ENCODE results near the gene TRPV4.
"Not testable (repeated sequence)": the region's sequence is repeated elsewhere in the genome, so short reads cannot be mapped to it uniquely, and the experiment has no call there.

The TRPV4 gene

GRCh38 chr12:109858764-109859163 lies 25.6 kb upstream of the TRPV4 start:
- no peak for DNase-seq

- no peak for DNase-seq
These were observed 24.5 kb upstream of the TRPV4 start for GRCh38 chr12:109857715-109858114.

GRCh38 chr12:109855377-109855776 lies 22.2 kb upstream of the TRPV4 start:
- DNase-seq, result no peak

GRCh38 chr12:109850518-109850917 lies 17.3 kb upstream of the TRPV4 start:
- DNase-seq, result not testable (repeated sequence)

- no peak for DNase-seq
These were observed 14.0 kb upstream of the TRPV4 start for GRCh38 chr12:109847142-109847735.

- no peak for DNase-seq
These were observed 12.6 kb upstream of the TRPV4 start for GRCh38 chr12:109845824-109846205.

- DNase-seq, result peak; percentile 80
These were observed 12.0 kb upstream of the TRPV4 start for GRCh38 chr12:109844983-109845823.

- DNase-seq, result no peak
These were observed 10.9 kb upstream of the TRPV4 start for GRCh38 chr12:109844091-109844490.

- no peak for DNase-seq
These were observed 8.8 kb upstream of the TRPV4 start for GRCh38 chr12:109842021-109842420.

- no peak for DNase-seq
These were observed 8.2 kb upstream of the TRPV4 start for GRCh38 chr12:109841356-109841755.

GRCh38 chr12:109840305-109841074 lies 7.3 kb upstream of the TRPV4 start:
- DNase-seq, result no peak

GRCh38 chr12:109839444-109839843 lies 6.2 kb upstream of the TRPV4 start:
- no peak for DNase-seq

- DNase-seq, result no peak
These were observed 3.7 kb upstream of the TRPV4 start for GRCh38 chr12:109836916-109837315.

- DNase-seq, result no peak
These were observed 2.6 kb upstream of the TRPV4 start for GRCh38 chr12:109835827-109836226.

GRCh38 chr12:109832541-109833306 lies 474 bp downstream of the TRPV4 start:
- no peak for DNase-seq

GRCh38 chr12:109831929-109832328 lies 1.3 kb downstream of the TRPV4 start:
- DNase-seq, result no peak

- no peak for DNase-seq
These were observed 1.8 kb downstream of the TRPV4 start for GRCh38 chr12:109831365-109831764.

GRCh38 chr12:109830718-109831117 lies 2.5 kb downstream of the TRPV4 start:
- no peak for DNase-seq

GRCh38 chr12:109830267-109830666 lies 2.9 kb downstream of the TRPV4 start:
- no peak for DNase-seq

GRCh38 chr12:109829667-109830066 lies 3.5 kb downstream of the TRPV4 start:
- no peak for DNase-seq

GRCh38 chr12:109828754-109829511 lies 4.3 kb downstream of the TRPV4 start:
- DNase-seq, result no peak
